PC-3 (cell line): ENCODE data around the gene ST6GALNAC4. TPM values are rescaled to one million over a fixed set of nuclear protein-coding genes. Genes with fewer than 3 reads are reported as not detected.
A peak's percentile ranks its signal among the peaks of the same experiment; 100 is the strongest.

Source experiments
- ATAC-seq: fragments of 200-7000 bp; cut with Tn5 transposase; 2 replicates; pipeline ENCODE4 v1.9.1; 2020; ENCODE audit warnings: mild to moderate bottlenecking, moderate library complexity
- BruUV-seq: library from RNA; stranded (reverse); fragments of 400-500 nt; replicated peaks from 2 replicates; lab custom pipeline; 2021; lab: Mats Ljungman, UMichigan
- CTCF ChIA-PET: fragments of 300-600 bp; sonication (Branson Sonifier 250); formaldehyde crosslinking; loops from one replicate; lab custom pipeline; 2022; ENCODE audit warnings: antibody characterized with exemption; lab: Charles Lee
- POLR2A ChIA-PET: fragments of 300-600 bp; sonication (Branson Sonifier 250); formaldehyde crosslinking; loops from one replicate; lab custom pipeline; 2022; ENCODE audit warnings: antibody characterized with exemption; ENCODE audit not compliant: unreplicated experiment; lab: Charles Lee
- DNase-seq: peaks from one replicate; pipeline ENCODE4 v3.0.0-alpha.2; 2015
- H2AFZ ChIP-seq: fragments of 300-600 bp; sonication (generic); 2 replicates; pipeline ENCODE4 v1.6.0; 2016; ENCODE audit warnings: antibody characterized with exemption, low read length
- H3F3A ChIP-seq: fragments of 300-600 bp; sonication (generic); one replicate; pipeline ENCODE4 v1.6.0; 2017; ENCODE audit warnings: antibody characterized with exemption, low read length, control low read depth, mild to moderate bottlenecking; ENCODE audit not compliant: unreplicated experiment
- H3K27ac ChIP-seq: fragments of 300-600 bp; sonication (generic); 2 replicates; pipeline ENCODE4 v1.5.1; 2016; ENCODE audit warnings: mild to moderate bottlenecking, low read length
- H3K27me3 ChIP-seq: fragments of 300-600 bp; sonication (generic); 2 replicates; pipeline ENCODE4 v1.6.1; 2016; ENCODE audit warnings: low read length, mixed read lengths
- H3K36me3 ChIP-seq: fragments of 300-600 bp; sonication (generic); 2 replicates; pipeline ENCODE4 v1.6.1; 2016; ENCODE audit warnings: low read depth, mixed run types, low read length, mixed read lengths
- H3K4me1 ChIP-seq: fragments of 300-600 bp; sonication (generic); 2 replicates; pipeline ENCODE4 v1.5.1; 2016; ENCODE audit warnings: low read length; ENCODE audit not compliant: insufficient read depth
- H3K4me2 ChIP-seq: fragments of 300-600 bp; sonication (generic); 2 replicates; pipeline ENCODE4 v1.6.0; 2016; ENCODE audit warnings: low read length
- H3K4me3 ChIP-seq: fragments of 300-600 bp; sonication (generic); 2 replicates; pipeline ENCODE4 v1.5.1; 2016; ENCODE audit warnings: mild to moderate bottlenecking, low read length, mixed read lengths
- H3K79me2 ChIP-seq: fragments of 300-600 bp; sonication (generic); 2 replicates; pipeline ENCODE4 v1.6.1; 2017; ENCODE audit warnings: low read length, mixed read lengths
- H3K9ac ChIP-seq: fragments of 300-600 bp; sonication (generic); 2 replicates; pipeline ENCODE4 v1.6.0; 2016; ENCODE audit warnings: mild to moderate bottlenecking, low read length
- H3K9me2 ChIP-seq: fragments of 300-600 bp; sonication (generic); replicated peaks from 2 replicates; pipeline ENCODE4 v1.6.1; 2016; ENCODE audit warnings: mixed run types, low read length, mixed read lengths
- H3K9me3 ChIP-seq: fragments of 300-600 bp; sonication (generic); 2 replicates; pipeline ENCODE4 v1.6.1; 2016; ENCODE audit warnings: low read length, mixed read lengths
- H4K20me1 ChIP-seq: fragments of 300-600 bp; sonication (generic); 2 replicates; pipeline ENCODE4 v1.6.1; 2016; ENCODE audit warnings: low read length, mixed read lengths
- CTCF ChIP-seq: fragments of 300-600 bp; sonication (generic); conservative IDR thresholded peaks from 2 replicates; pipeline ENCODE4 v1.5.1; 2017; ENCODE audit warnings: antibody characterized with exemption, low read depth, mild to moderate bottlenecking, low read length
- EZH2 ChIP-seq: fragments of 300-600 bp; sonication (generic); IDR thresholded peaks from one replicate; pipeline ENCODE4 v1.6.1; 2017; ENCODE audit warnings: antibody characterized with exemption, mild to moderate bottlenecking, low read length; ENCODE audit not compliant: unreplicated experiment
- EZH2phosphoT487 ChIP-seq: fragments of 300-600 bp; sonication (generic); IDR thresholded peaks from 2 replicates; pipeline ENCODE4 v1.6.1; 2018; ENCODE audit warnings: mild to moderate bottlenecking, antibody characterized with exemption, low read length, borderline replicate concordance
- intact Hi-C: fragments of 100-400 bp; cut with micrococcal nuclease; formaldehyde crosslinking; loops from 2 replicates; pipeline ENCODE4 v1.9.0; 2023
- total RNA-seq: library from RNA; depleted of rRNA; stranded (reverse); fragments of >200 nt; gene quantifications from 2 replicates; pipeline ENCODE4 v1.2.3, GENCODE V29; 2014

Gene ST6GALNAC4
- total RNA-seq, 1 experiment from 2014 or later = 26.9 TPM

- Histone ChIP-seq H4K20me1 (no peaks in the 10 kb centered on the region), H3K4me2 (peak within 1 kb of the TSS; percentile 68), H3K36me3 (no peaks in the 10 kb centered on the region), H3F3A (no peaks in the 10 kb centered on the region), H3K79me2 (peaks cover 10% of the 10 kb centered on the region), H3K9me2 (no peaks in the 10 kb centered on the region), H3K27me3 (no peaks in the 10 kb centered on the region), H3K4me3 (peak within 1 kb of the TSS; percentile 53), H3K27ac (peak within 1 kb of the TSS; percentile 5; the same call in 1 of the 2 replicates), H3K4me1 (peaks cover 26% of the 10 kb centered on the region), H3K9me3 (no peaks in the 10 kb centered on the region), H3K9ac (no peak within 1 kb of the TSS), H2AFZ (peak within 1 kb of the TSS; percentile 41)
- intact Hi-C loops = no loop called here
- POLR2A ChIA-PET = no interaction called here
- CTCF ChIA-PET = no interaction called here
- no peak for TF ChIP-seq EZH2phosphoT487
- no peak for TF ChIP-seq CTCF
- TF ChIP-seq EZH2 = no peak
- DNase-seq (peak; percentile 68), ATAC-seq (peak; percentile 81)
- BruUV-seq = no TSS peak
Measured at GRCh38 chr9:127930231-127931091, 13.6 kb upstream of the ST6GALNAC4 start, which contains the start of gene PIP5KL1. PIP5KL1 (minus strand) TSS chr9:127930777; CDS start chr9:127930752, 25 bp downstream.

- no peaks in the 10 kb centered on the region for H4K20me1 ChIP-seq
- BruUV-seq = no TSS peak
- TF ChIP-seq EZH2phosphoT487 (no peak), EZH2 (no peak), CTCF (no peak)
- intact Hi-C loops = no loop called here
- H3F3A ChIP-seq = no peaks in the 10 kb centered on the region
- H3K9me2 ChIP-seq = no peaks in the 10 kb centered on the region
- no peak overlapping the region for H3K9ac ChIP-seq
- H3K36me3 ChIP-seq = no peaks in the 10 kb centered on the region
- H3K4me3 ChIP-seq = no peak overlapping the region
- no peak for DNase-seq
- H3K27me3 ChIP-seq = no peaks in the 10 kb centered on the region
- ChIA-PET CTCF (no interaction called here), POLR2A (no interaction called here)
- H2AFZ ChIP-seq = no peak overlapping the region
- no peak overlapping the region for H3K27ac ChIP-seq
- H3K4me1 ChIP-seq = peaks cover 25% of the 10 kb centered on the region
- no peak for ATAC-seq
- H3K9me3 ChIP-seq = no peaks in the 10 kb centered on the region
- H3K79me2 ChIP-seq = 0 out of 2 replicates have a peak, but pooled peaks cover 1% of the 10 kb centered on the region
- H3K4me2 ChIP-seq = no peak overlapping the region
Measured at GRCh38 chr9:127929625-127929979, 12.8 kb upstream of the ST6GALNAC4 start.
